Left ventricle myocardium inferior (tissue), 1 donor: ENCODE data around the gene SIRT7. TPM values are rescaled to one million over a fixed set of nuclear protein-coding genes. Genes with fewer than 3 reads are reported as not detected.

Source experiments
- DNase-seq: peaks from one replicate; pipeline ENCODE4 v3.0.0-alpha.2; 2020
- H3K27ac ChIP-seq: fragments of 200-600 bp; replicated peaks from 2 replicates; pipeline ENCODE4 v1.8.0; 2021
- H3K27me3 ChIP-seq: fragments of 200-600 bp; 2 replicates; pipeline ENCODE4 v1.8.0; 2021; ENCODE audit warnings: low read depth
- H3K36me3 ChIP-seq: fragments of 200-600 bp; 2 replicates; pipeline ENCODE4 v1.8.0; 2021
- H3K4me1 ChIP-seq: fragments of 200-600 bp; 2 replicates; pipeline ENCODE4 v1.8.0; 2021
- H3K4me3 ChIP-seq: fragments of 200-600 bp; 2 replicates; pipeline ENCODE4 v1.8.0; 2021; ENCODE audit warnings: mild to moderate bottlenecking, moderate library complexity
- H3K9me3 ChIP-seq: fragments of 200-600 bp; replicated peaks from 2 replicates; pipeline ENCODE4 v1.8.0; 2021
- intact Hi-C: fragments of 100-400 bp; cut with micrococcal nuclease; formaldehyde crosslinking; loops from one replicate; pipeline ENCODE4 v1.11.0; 2022
- total RNA-seq: library from RNA; stranded (reverse); fragmentation: NEBNext Ultra II Directional; extraction: Animal tissue kit (Norgen Biotek cat#: 25700); gene quantifications from one replicate; pipeline ENCODE4 v1.2.1, GENCODE V29; 2021
- TF ChIP-seq, protein P1 (sequence below): fragments of 200-600 bp; IDR thresholded peaks from 2 replicates; pipeline ENCODE4 v1.8.0; 2021; ENCODE audit warnings: antibody characterized with exemption, mild to moderate bottlenecking, borderline replicate concordance
- donor health status: DM: no; HTN: yes; CAD: no; lungs with severe emphysema.

SIRT7 gene
- total RNA-seq, 1 donor from 2014 or later = 8.5 TPM

GRCh38 chr17:81931557-81932332 is 13.8 kb upstream of the SIRT7 start:
- no peaks in the 10 kb centered on the region for H3K36me3 ChIP-seq
- intact Hi-C loops = no loop called here
- peaks cover 21% of the 10 kb centered on the region for H3K27me3 ChIP-seq
- H3K4me1 ChIP-seq = peaks cover 22% of the 10 kb centered on the region
- H3K27ac ChIP-seq = no peak overlapping the region
- no peak for DNase-seq
- TF ChIP-seq, protein P1, sequence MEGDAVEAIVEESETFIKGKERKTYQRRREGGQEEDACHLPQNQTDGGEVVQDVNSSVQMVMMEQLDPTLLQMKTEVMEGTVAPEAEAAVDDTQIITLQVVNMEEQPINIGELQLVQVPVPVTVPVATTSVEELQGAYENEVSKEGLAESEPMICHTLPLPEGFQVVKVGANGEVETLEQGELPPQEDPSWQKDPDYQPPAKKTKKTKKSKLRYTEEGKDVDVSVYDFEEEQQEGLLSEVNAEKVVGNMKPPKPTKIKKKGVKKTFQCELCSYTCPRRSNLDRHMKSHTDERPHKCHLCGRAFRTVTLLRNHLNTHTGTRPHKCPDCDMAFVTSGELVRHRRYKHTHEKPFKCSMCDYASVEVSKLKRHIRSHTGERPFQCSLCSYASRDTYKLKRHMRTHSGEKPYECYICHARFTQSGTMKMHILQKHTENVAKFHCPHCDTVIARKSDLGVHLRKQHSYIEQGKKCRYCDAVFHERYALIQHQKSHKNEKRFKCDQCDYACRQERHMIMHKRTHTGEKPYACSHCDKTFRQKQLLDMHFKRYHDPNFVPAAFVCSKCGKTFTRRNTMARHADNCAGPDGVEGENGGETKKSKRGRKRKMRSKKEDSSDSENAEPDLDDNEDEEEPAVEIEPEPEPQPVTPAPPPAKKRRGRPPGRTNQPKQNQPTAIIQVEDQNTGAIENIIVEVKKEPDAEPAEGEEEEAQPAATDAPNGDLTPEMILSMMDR = no peak
- no peaks in the 10 kb centered on the region for H3K9me3 ChIP-seq
- H3K4me3 ChIP-seq = no peak overlapping the region

DNA sequence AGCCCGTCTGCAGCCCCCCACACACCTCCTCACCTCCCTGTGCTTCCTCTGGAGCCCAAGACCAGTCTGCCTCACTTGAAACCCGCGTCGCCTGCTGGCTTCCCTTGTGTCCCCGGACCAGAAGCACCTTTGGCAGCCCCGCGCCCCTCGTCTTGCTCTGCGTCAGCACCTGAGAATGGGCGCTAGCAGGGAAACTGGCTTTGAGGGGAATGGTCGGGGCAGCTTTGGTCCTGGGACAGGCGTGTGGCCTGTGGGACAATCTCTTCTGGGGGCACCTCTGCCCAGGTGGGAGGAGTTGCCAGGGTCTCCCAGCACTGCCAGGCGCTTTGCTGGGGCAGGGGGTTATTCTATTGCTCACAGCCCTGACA is 13.2 kb upstream of the SIRT7 start:
- Histone ChIP-seq H3K27me3 (peaks cover 21% of the 10 kb centered on the region), H3K4me1 (peaks cover 24% of the 10 kb centered on the region), H3K27ac (no peak overlapping the region), H3K9me3 (no peaks in the 10 kb centered on the region), H3K4me3 (no peak overlapping the region), H3K36me3 (no peaks in the 10 kb centered on the region)
- intact Hi-C loops = no loop called here
- DNase-seq = no peak
- TF ChIP-seq, protein P1 = no peak

DNA sequence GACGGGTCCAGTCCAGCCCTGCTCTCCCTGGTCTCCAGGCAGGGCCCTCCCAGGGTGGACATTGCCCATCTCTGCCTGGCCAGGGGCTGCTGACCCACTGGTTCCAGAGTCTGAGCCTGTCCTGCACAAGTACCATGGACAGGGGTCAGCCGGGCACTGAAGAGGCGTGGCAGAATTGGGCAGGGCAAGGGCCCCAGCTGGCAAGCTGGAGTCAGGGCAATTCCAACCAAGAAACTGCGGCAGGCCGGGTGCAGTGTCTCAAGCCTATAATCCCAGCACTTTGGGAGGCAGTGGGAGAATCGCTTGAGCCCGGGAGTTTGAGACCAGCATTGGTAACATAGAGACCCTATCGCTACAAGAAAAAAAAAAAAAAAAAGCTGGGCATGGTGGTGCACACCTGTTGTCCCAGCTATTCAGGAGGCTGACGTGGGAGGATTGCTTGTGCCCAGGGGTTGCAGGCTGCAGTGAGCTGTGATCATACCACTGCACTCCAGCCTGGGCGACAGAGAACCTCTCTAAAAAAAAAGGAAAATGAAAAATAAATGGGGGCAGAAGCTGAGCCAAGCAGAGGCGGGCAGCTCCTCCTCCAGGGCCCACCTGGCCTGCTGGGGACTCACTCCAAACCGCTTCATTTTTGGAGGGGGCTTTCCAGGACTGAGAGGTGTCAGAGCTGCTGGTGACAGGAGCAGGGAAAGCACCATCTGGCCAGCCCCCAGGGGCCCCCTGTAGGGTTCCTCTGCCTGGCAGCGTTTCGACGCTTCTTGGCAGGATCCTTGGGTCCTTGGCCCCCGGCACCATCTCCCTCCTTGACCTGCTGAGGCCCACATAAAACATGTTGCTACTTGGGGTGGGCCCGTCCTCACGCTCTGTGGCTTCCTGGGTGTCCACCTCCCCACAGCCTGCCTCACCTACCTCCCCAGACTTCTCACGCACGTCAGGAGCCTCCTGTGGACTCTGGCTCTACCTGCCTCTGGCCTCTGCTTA is 12.5 kb upstream of the SIRT7 start:
- Histone ChIP-seq H3K27me3 (peaks cover 21% of the 10 kb centered on the region), H3K36me3 (no peaks in the 10 kb centered on the region), H3K4me3 (no peak overlapping the region), H3K27ac (no peak overlapping the region), H3K9me3 (no peaks in the 10 kb centered on the region), H3K4me1 (peaks cover 32% of the 10 kb centered on the region)
- TF ChIP-seq, protein P1 = no peak
- peak; percentile 11 for DNase-seq
- intact Hi-C loops = no loop called here

- intact Hi-C loops = no loop called here
- Histone ChIP-seq H3K27ac (no peak overlapping the region), H3K4me3 (no peak overlapping the region), H3K27me3 (peaks cover 21% of the 10 kb centered on the region), H3K9me3 (no peaks in the 10 kb centered on the region), H3K36me3 (no peaks in the 10 kb centered on the region), H3K4me1 (peaks cover 41% of the 10 kb centered on the region)
- DNase-seq = no peak
- TF ChIP-seq, protein P1 = no peak
These were observed 11.5 kb upstream of the SIRT7 start for GRCh38 chr17:81929253-81930141.
